B cell (primary cell): ENCODE data around the gene PBXIP1.

Experiments
- EZH2 ChIP-seq: IDR thresholded peaks from 2 replicates; pipeline ENCODE4 v1.6.1; 2012; ENCODE audit warnings: borderline replicate concordance, low read depth, mild to moderate bottlenecking, moderate library complexity, low read length; ENCODE audit not compliant: insufficient read depth, poor library complexity, severe bottlenecking
- TF ChIP-seq, protein P1 (sequence below): fragments of 200-600 bp; IDR thresholded peaks from one replicate; pipeline ENCODE4 v1.8.0; 2022; ENCODE audit warnings: antibody characterized with exemption, mild to moderate bottlenecking

DNA sequence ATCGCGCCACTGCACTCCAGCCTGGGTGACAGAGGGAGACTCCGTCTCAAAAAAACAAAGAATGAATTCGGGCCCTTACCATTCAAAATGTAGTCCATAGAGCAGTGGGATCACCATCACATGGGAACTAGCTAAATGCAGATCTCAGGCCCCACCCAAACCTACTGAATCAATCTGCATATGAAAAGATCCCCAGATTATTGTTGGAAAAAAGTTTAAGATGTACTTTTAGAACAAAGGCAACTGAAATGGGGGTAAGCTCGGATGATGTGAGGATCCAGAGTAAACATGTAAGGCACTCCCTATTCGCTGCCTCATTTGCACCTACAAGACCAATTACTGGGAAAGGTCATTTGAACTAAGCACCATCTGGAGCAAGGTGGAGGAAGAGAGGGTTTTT lies 26.4 kb upstream of the PBXIP1 start:
- TF ChIP-seq, protein P1, sequence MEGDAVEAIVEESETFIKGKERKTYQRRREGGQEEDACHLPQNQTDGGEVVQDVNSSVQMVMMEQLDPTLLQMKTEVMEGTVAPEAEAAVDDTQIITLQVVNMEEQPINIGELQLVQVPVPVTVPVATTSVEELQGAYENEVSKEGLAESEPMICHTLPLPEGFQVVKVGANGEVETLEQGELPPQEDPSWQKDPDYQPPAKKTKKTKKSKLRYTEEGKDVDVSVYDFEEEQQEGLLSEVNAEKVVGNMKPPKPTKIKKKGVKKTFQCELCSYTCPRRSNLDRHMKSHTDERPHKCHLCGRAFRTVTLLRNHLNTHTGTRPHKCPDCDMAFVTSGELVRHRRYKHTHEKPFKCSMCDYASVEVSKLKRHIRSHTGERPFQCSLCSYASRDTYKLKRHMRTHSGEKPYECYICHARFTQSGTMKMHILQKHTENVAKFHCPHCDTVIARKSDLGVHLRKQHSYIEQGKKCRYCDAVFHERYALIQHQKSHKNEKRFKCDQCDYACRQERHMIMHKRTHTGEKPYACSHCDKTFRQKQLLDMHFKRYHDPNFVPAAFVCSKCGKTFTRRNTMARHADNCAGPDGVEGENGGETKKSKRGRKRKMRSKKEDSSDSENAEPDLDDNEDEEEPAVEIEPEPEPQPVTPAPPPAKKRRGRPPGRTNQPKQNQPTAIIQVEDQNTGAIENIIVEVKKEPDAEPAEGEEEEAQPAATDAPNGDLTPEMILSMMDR, result no peak
- TF ChIP-seq EZH2, result no peak
